GM12864 (cell line): ENCODE data around the gene PRRC2C.

Experiments used
- DNase-seq: peaks from one replicate; pipeline ENCODE4 v3.0.0-alpha.2; 2011; ENCODE audit warnings: low read depth
- H3K4me3 ChIP-seq: 2 replicates; pipeline ENCODE4 v1.5.1; 2011; ENCODE audit warnings: mild to moderate bottlenecking, low read depth, low read length, control low read depth
- CTCF ChIP-seq: IDR thresholded peaks from 2 replicates; pipeline ENCODE4 v1.5.1; 2011; ENCODE audit warnings: low read depth, mild to moderate bottlenecking, moderate library complexity, low read length, control low read depth, inconsistent platforms; ENCODE audit errors: missing control alignments

Gene PRRC2C

DNA sequence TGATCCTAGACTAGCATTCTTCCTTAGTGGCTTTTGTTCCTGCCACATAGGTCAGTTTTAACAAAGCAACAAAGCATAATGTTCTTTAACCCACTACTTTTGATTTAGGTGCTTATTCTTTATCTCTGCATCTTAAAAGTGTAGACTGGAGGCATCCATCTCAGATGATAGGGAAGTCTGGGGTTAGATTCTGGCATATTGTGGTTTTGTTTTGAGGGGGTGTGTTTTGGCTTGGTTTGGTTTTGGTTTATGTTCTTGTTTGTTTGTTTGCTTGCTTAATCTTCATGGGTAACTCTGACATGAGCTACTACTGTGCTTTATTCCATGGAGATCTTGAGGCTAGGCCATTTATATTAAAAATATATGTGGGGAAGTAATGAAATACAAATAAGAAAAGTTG is 96.4 kb downstream of the PRRC2C start:
- TF ChIP-seq CTCF = no peak
- DNase-seq = no peak
- H3K4me3 ChIP-seq = no peak overlapping the region

DNA sequence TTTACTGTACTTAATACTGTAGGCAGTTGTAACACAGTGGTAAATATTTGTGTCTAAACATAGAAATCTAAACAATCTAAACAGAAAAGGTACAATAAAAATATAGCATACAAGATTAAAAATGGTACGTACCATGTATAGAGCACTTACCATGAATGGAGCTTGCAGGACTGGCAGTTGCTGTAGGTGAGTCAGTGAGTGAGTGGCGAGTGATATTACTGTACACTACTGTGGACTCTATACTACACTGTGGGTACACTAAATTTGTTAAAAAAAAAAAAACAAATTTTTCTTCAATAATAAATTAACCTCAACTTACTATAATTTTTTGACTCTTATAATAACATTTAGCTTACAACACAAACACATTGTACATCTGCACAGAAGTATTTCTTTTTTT is 97.3 kb downstream of the PRRC2C start:
- H3K4me3 ChIP-seq = no peak overlapping the region
- TF ChIP-seq CTCF = no peak

GRCh38 chr1:171583591-171584201 is 98.4 kb downstream of the PRRC2C start:
- no peak for DNase-seq
- TF ChIP-seq CTCF = no peak
- H3K4me3 ChIP-seq = no peak overlapping the region

More for the DNA sequence above, 97.3 kb downstream of the PRRC2C start:
- no peak for DNase-seq

- H3K4me3 ChIP-seq = no peak overlapping the region
- no peak for TF ChIP-seq CTCF
- no peak for DNase-seq
Observed at GRCh38 chr1:171585715-171586114, 100.4 kb downstream of the PRRC2C start.

DNA sequence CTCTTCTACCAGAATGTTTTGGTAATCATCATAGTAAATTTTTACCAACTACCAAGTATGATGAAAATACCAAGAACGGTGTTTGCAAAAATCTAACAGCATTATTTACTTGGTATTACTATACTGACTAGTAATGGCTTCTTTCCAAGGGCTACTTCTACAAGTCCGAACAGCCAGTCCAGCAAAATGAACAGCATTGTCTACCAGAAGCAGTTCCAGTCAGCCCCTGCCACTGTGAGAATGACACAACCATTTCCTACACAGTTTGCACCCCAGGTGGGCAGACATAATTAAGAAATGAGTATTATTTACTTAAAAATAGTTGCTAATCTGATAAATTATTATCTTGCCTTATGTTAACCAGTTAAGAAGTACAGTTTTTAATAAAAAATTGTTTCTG is 102.9 kb downstream of the PRRC2C start:
- TF ChIP-seq CTCF = no peak
- H3K4me3 ChIP-seq = no peak overlapping the region
- DNase-seq = no peak

- no peak for TF ChIP-seq CTCF
- H3K4me3 ChIP-seq = no peak overlapping the region
- DNase-seq = no peak
Observed at GRCh38 chr1:171590022-171590421, 104.7 kb downstream of the PRRC2C start.

DNA sequence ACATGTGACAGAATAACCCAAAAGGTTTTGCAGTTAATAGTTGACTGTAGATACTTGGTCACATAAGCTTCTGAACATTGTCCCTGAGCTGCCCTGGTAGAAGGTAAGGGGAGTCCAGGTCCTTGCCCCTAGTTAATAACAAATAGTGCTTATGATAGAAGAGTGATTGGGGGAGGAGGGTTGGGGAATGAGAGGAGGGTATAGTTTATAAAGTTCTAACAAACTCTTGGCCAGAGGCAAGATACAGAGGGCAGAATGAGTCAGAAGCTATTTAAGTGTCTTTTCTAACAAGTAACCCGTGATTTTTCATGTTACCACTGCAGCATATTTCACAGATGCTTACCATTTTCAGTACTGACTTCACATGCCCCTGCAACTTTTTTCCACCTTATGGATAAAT is 110.0 kb downstream of the PRRC2C start:
- DNase-seq = no peak
- H3K4me3 ChIP-seq = no peak overlapping the region
- no peak for TF ChIP-seq CTCF
